HepG2 (cell line): ENCODE measurements around the gene AHCYL2. TPM values are rescaled to one million over a fixed set of nuclear protein-coding genes. Genes with fewer than 3 reads are reported as not detected.

Experiments
- ATAC-seq: fragments of 200-7000 bp; cut with Tn5 transposase; 3 replicates; pipeline ENCODE4 v1.9.1; 2020; ENCODE audit warnings: mild to moderate bottlenecking, moderate library complexity
- BruUV-seq: library from RNA; stranded (reverse); fragments of 400-500 nt; replicated peaks from 2 replicates; lab custom pipeline; 2021; lab: Mats Ljungman, UMichigan
- CTCF ChIA-PET: fragments of 300-600 bp; formaldehyde crosslinking; extraction: SDS; loops from one replicate; lab custom pipeline; 2021; ENCODE audit warnings: low total read pairs, inconsistent platforms, low intra/inter-chr PET ratio; lab: Yijun Ruan, JAX
- POLR2A ChIA-PET: fragments of 350-600 bp; sonication (Branson Sonifier 250); formaldehyde crosslinking; loops from one replicate; lab custom pipeline; 2020; ENCODE audit warnings: antibody characterized with exemption, inconsistent platforms; lab: Yijun Ruan, JAX
- DNase-seq: peaks from one replicate; pipeline ENCODE4 v3.0.0-alpha.2; 2015; ENCODE audit warnings: low spot score
- FAIRE-seq: peaks from 3 replicates; lab custom pipeline; 2011; peaks lifted over from hg19 to GRCh38; lab: Jason Lieb, UNC
- H2AFZ ChIP-seq: one replicate; pipeline ENCODE4 v1.6.1; 2011; ENCODE audit warnings: low read length, inconsistent platforms
- H3K27ac ChIP-seq: fragments of 300-600 bp; 3 replicates; pipeline ENCODE4 v1.8.0; 2011; ENCODE audit warnings: mixed run types, mild to moderate bottlenecking, mixed read lengths, low read length, inconsistent platforms; ENCODE audit not compliant: insufficient read depth; ENCODE audit errors: extremely low read length
- H3K27me3 ChIP-seq, 2 experiments: fragments of 200-600 bp in 1 of 2; 2 replicates in 1 of 2; 3 replicates in 1 of 2; pipeline versions ENCODE4 v1.6.0 to v1.8.0; 2011; ENCODE audit warnings: low read length in 2 of 2, mild to moderate bottlenecking in 2 of 2, moderate library complexity in 2 of 2, inconsistent platforms in 1 of 2; ENCODE audit not compliant: insufficient read depth in 2 of 2, control insufficient read depth in 1 of 2
- H3K36me3 ChIP-seq, 2 experiments: fragments of 200-600 bp in 1 of 2; replicated peaks in 1 of 2; 2 replicates in 1 of 2; 3 replicates in 1 of 2; pipeline versions ENCODE4 v1.5.1 to v1.8.0; 2011; ENCODE audit warnings: low read length in 2 of 2, inconsistent platforms in 1 of 2; ENCODE audit not compliant: insufficient read depth in 2 of 2, control insufficient read depth in 1 of 2
- H3K4me1 ChIP-seq: 2 replicates; pipeline ENCODE4 v1.5.1; 2012; ENCODE audit warnings: low read length, inconsistent platforms; ENCODE audit not compliant: insufficient read depth
- H3K4me2 ChIP-seq: 2 replicates; pipeline ENCODE4 v1.6.0; 2011; ENCODE audit warnings: low read depth, low read length, inconsistent platforms
- H3K4me3 ChIP-seq, 3 experiments: fragments of 200-600 bp in 1 of 3; sonication (generic), shearing (Covaris generic) in 1 of 3; replicated peaks in 1 of 3; 2 replicates each; pipeline ENCODE4 v1.5.1; 2011 to 2016; ENCODE audit warnings: low read length in 3 of 3, inconsistent platforms in 2 of 3, low read depth in 2 of 3, mild to moderate bottlenecking in 2 of 3, control low read depth in 1 of 3, mixed read lengths in 1 of 3; ENCODE audit not compliant: insufficient read depth in 1 of 3
- H3K79me2 ChIP-seq: one replicate; pipeline ENCODE4 v1.6.1; 2011; ENCODE audit warnings: low read length, inconsistent platforms; ENCODE audit not compliant: insufficient read depth
- H3K9ac ChIP-seq: 2 replicates; pipeline ENCODE4 v1.6.0; 2011; ENCODE audit warnings: mild to moderate bottlenecking, low read depth, low read length, inconsistent platforms; ENCODE audit not compliant: insufficient read depth
- H3K9me3 ChIP-seq: 2 replicates; pipeline ENCODE4 v1.5.1; 2012; ENCODE audit warnings: mild to moderate bottlenecking, low read length
- H4K20me1 ChIP-seq: 2 replicates; pipeline ENCODE4 v1.6.0; 2011; ENCODE audit warnings: inconsistent platforms, mild to moderate bottlenecking, low read length, moderate library complexity; ENCODE audit not compliant: insufficient read depth
- ATF7 ChIP-seq, 2 experiments: fragments of 450-650 bp in 1 of 2; sonication (generic) in 1 of 2; formaldehyde crosslinking in 1 of 2; IDR thresholded peaks; 2 replicates each; pipeline versions ENCODE4 v1.4.0 to v1.6.1; 2016 to 2020; ENCODE audit warnings: antibody characterized with exemption in 1 of 2, mild to moderate bottlenecking in 1 of 2, missing genetic modification reagents in 1 of 2
- ZNF121 ChIP-seq: sonication (generic); formaldehyde crosslinking; IDR thresholded peaks from 2 replicates; pipeline ENCODE4 v1.5.0; 2020; ENCODE audit warnings: mild to moderate bottlenecking, missing genetic modification reagents
- ZNF30 ChIP-seq: sonication (generic); formaldehyde crosslinking; IDR thresholded peaks from 2 replicates; pipeline ENCODE4 v1.5.0; 2020; ENCODE audit warnings: mild to moderate bottlenecking, missing genetic modification reagents
- ZNF816 ChIP-seq: sonication (generic); formaldehyde crosslinking; IDR thresholded peaks from 2 replicates; pipeline ENCODE4 v1.8.0; 2022; ENCODE audit warnings: missing genetic modification reagents, mild to moderate bottlenecking, borderline replicate concordance
- WGBS: methylation state at CpG from one replicate; pipeline ENCODE4 v1.1.6; 2017; ENCODE audit warnings: low lambda C conversion rate; 5-methylcytosine and 5-hydroxymethylcytosine counted together
- in situ Hi-C: cut with HindIII; loops from 2 replicates; pipeline ENCODE4 v1.10.0; 2017; ENCODE audit warnings: low pct_unique_long_range_greater_than_20kb; ENCODE audit not compliant: extremely low pct_ligation_motif_present
- intact Hi-C: fragments of 100-400 bp; cut with micrococcal nuclease; formaldehyde crosslinking; loops from one replicate; pipeline ENCODE4 v1.10.0; 2022; ENCODE audit not compliant: unreplicated experiment
- polyA plus RNA-seq, 8 experiments: library from polyadenylated mRNA; depleted of rRNA in 3 of 8; stranded (reverse) in 7 of 8; unstranded in 1 of 8; fragments of >200 nt; fragmentation: Illumina TruSeq in 4 of 8; extraction: Trizol in 4 of 8; gene quantifications; 2 replicates each; pipeline versions ENCODE4 v1.2.1 to v1.2.3, GENCODE V29; 2011 to 2016; ENCODE audit warnings: low read depth in 4 of 8, missing spikeins in 1 of 8, mixed read lengths in 1 of 8; ENCODE audit not compliant: insufficient read depth in 1 of 8
- total RNA-seq, 5 experiments: library from RNA; depleted of rRNA; stranded (reverse); fragments of >200 nt; fragmentation: Illumina TruSeq; extraction: Trizol; gene quantifications; 2 replicates each; pipeline ENCODE4 v1.2.3, GENCODE V29; 2016; ENCODE audit warnings: low read depth in 1 of 5
- TF ChIP-seq, protein P1 (sequence below): sonication (generic); formaldehyde crosslinking; IDR thresholded peaks from 2 replicates; pipeline ENCODE4 v1.5.0; 2020; ENCODE audit warnings: mild to moderate bottlenecking, missing genetic modification reagents
- TF ChIP-seq, protein P2 (sequence below): sonication (generic); formaldehyde crosslinking; IDR thresholded peaks from 2 replicates; pipeline ENCODE4 v1.4.0; 2020; ENCODE audit warnings: mild to moderate bottlenecking, missing genetic modification reagents
- TF ChIP-seq, protein P3 (sequence below): sonication (generic); formaldehyde crosslinking; IDR thresholded peaks from 2 replicates; pipeline ENCODE4 v1.4.0; 2020; ENCODE audit warnings: missing genetic modification reagents, borderline replicate concordance

AHCYL2 gene
- total and polyA plus RNA-seq, 2 of the 13 experiments (the other 11 are each of a cell fraction or from before 2014, with no cell fraction given): 9.5 to 14.7 TPM

DNA sequence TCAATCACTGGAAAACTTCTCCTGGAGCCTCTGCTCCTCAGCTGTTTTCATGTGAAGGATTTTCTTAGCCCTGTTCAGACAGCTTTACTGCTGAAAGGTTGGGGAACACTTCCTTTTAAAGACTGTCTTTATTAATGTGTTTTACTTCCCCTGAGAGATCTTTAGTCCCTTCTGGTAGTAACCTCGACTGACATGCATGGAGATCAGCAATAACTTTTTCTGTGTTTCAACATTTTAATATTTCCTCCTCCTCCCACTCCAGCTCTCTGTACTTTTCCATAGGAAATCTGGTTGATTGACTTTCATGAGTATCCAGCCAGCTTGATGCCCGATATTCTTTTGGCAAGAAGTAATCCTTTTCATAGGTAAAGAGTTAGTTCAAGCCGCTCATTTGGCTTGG, 146.7 kb downstream of the AHCYL2 start:
- H3K9me3 ChIP-seq: no peaks in the 10 kb centered on the region
- ChIA-PET POLR2A (no interaction called here), CTCF (no interaction called here)
- H3K4me2 ChIP-seq: no peak overlapping the region
- no peak overlapping the region for H3K4me3 ChIP-seq
- intact Hi-C loops: no loop called here
- DNase-seq (no peak), FAIRE-seq (no peak), ATAC-seq (no peak)
- TF ChIP-seq ZNF121 (CRISPR knock-in tag): no peak
- TF ChIP-seq, protein P1, sequence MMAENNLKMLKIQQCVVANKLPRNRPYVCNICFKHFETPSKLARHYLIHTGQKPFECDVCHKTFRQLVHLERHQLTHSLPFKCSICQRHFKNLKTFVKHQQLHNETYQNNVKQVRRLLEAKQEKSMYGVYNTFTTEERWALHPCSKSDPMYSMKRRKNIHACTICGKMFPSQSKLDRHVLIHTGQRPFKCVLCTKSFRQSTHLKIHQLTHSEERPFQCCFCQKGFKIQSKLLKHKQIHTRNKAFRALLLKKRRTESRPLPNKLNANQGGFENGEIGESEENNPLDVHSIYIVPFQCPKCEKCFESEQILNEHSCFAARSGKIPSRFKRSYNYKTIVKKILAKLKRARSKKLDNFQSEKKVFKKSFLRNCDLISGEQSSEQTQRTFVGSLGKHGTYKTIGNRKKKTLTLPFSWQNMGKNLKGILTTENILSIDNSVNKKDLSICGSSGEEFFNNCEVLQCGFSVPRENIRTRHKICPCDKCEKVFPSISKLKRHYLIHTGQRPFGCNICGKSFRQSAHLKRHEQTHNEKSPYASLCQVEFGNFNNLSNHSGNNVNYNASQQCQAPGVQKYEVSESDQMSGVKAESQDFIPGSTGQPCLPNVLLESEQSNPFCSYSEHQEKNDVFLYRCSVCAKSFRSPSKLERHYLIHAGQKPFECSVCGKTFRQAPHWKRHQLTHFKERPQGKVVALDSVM (CRISPR knock-in tag): no peak
- H2AFZ ChIP-seq: no peak overlapping the region
- H3K27ac ChIP-seq: no peak overlapping the region
- no peaks in the 10 kb centered on the region for H3K27me3 ChIP-seq
- no peaks in the 10 kb centered on the region for H3K36me3 ChIP-seq
- no peaks in the 10 kb centered on the region for H3K79me2 ChIP-seq
- no peak overlapping the region for H3K9ac ChIP-seq
- in situ Hi-C loops: loop anchor here (25.0 kb wide), 1 partner anchor 266 kb away; no protein-coding TSS in a partner anchor
- H4K20me1 ChIP-seq: no peaks in the 10 kb centered on the region
- BruUV-seq: no TSS peak
- 93% methylated on average over 3 of the region's 3 CpGs for WGBS
- H3K4me1 ChIP-seq: no peaks in the 10 kb centered on the region

DNA sequence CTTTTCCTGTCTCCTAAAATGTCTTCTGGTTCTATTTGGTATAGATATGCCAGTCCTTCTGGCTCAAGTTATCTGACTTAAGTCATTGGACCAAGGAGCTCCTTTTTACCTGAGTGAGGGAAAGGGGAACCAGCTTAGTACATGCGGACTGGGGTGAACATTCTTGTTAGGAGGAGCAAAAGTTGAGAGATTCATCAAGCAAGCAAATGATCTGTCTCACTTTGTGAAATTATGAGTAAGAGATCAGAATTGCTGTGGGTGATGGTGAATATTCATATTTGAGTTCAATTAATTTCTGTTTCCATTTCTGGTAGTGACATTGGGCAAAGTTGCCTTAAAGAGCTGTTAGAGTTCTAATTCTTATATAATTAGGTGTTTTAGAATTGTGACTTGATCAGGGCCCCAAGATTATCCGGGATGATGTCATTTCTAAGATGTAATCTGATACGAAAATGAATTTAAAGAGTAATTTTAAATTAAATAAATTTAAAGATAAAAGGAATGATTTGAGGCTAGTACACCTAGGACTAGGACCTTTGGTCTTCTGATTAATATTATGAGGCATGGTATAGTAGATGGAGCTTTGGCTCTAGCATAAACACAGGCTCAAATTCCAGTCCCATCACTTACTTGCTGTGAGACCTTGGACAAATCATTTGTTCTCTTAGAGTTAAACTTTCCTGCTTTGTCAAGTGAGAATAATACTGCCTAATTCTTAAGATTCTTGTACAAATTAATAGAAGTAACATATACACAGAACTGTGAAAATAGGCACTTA, 149.0 kb downstream of the AHCYL2 start:
- in situ Hi-C loops: loop anchor here (25.0 kb wide), 1 partner anchor 263 kb away; no protein-coding TSS in a partner anchor
- POLR2A ChIA-PET: no interaction called here

More for the DNA sequence above, 149.0 kb downstream of the AHCYL2 start:
- TF ChIP-seq, protein P2, sequence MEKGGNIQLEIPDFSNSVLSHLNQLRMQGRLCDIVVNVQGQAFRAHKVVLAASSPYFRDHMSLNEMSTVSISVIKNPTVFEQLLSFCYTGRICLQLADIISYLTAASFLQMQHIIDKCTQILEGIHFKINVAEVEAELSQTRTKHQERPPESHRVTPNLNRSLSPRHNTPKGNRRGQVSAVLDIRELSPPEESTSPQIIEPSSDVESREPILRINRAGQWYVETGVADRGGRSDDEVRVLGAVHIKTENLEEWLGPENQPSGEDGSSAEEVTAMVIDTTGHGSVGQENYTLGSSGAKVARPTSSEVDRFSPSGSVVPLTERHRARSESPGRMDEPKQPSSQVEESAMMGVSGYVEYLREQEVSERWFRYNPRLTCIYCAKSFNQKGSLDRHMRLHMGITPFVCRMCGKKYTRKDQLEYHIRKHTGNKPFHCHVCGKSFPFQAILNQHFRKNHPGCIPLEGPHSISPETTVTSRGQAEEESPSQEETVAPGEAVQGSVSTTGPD: no peak
- TF ChIP-seq, protein P3, sequence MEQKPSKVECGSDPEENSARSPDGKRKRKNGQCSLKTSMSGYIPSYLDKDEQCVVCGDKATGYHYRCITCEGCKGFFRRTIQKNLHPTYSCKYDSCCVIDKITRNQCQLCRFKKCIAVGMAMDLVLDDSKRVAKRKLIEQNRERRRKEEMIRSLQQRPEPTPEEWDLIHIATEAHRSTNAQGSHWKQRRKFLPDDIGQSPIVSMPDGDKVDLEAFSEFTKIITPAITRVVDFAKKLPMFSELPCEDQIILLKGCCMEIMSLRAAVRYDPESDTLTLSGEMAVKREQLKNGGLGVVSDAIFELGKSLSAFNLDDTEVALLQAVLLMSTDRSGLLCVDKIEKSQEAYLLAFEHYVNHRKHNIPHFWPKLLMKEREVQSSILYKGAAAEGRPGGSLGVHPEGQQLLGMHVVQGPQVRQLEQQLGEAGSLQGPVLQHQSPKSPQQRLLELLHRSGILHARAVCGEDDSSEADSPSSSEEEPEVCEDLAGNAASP (CRISPR knock-in tag): no peak
- TF ChIP-seq ZNF30 (CRISPR knock-in tag) (no peak), ZNF816 (no peak), ATF7 (IDR thresholded peaks at IDR 0.05) (peak; percentile 46; the same call in 1 of the 2 replicates), ATF7 (CRISPR knock-in tag; IDR thresholded peaks at IDR 0.05) (no peak)
- TF ChIP-seq, all 625 proteins: peak for 1
- Histone ChIP-seq H3K27me3 (no peaks in the 10 kb centered on the region), H3K4me3 (no peak overlapping the region), H3K4me1 (no peaks in the 10 kb centered on the region), H3K36me3 (no peaks in the 10 kb centered on the region), H3K9me3 (no peaks in the 10 kb centered on the region), H3K27ac (no peak overlapping the region), H2AFZ (no peak overlapping the region), H4K20me1 (no peaks in the 10 kb centered on the region), H3K9ac (no peak overlapping the region), H3K79me2 (no peaks in the 10 kb centered on the region), H3K4me2 (no peak overlapping the region)
- FAIRE-seq: no peak
- CTCF ChIA-PET: no interaction called here
- no peak for ATAC-seq
- BruUV-seq: no TSS peak
- intact Hi-C loops: no loop called here
- 94% methylated on average over 3 of the region's 3 CpGs for WGBS
- no peak for DNase-seq
